DMS114 treated with DMSO at 0.1 percent for 48 hours (cell line): ENCODE data around the gene INTS3.

ENCODE experiments used
- DNase-seq: peaks from one replicate; lab custom pipeline; 2025; ENCODE audit not compliant: unreplicated experiment; lab: John Stamatoyannopoulos, UW

The INTS3 gene, protein sequence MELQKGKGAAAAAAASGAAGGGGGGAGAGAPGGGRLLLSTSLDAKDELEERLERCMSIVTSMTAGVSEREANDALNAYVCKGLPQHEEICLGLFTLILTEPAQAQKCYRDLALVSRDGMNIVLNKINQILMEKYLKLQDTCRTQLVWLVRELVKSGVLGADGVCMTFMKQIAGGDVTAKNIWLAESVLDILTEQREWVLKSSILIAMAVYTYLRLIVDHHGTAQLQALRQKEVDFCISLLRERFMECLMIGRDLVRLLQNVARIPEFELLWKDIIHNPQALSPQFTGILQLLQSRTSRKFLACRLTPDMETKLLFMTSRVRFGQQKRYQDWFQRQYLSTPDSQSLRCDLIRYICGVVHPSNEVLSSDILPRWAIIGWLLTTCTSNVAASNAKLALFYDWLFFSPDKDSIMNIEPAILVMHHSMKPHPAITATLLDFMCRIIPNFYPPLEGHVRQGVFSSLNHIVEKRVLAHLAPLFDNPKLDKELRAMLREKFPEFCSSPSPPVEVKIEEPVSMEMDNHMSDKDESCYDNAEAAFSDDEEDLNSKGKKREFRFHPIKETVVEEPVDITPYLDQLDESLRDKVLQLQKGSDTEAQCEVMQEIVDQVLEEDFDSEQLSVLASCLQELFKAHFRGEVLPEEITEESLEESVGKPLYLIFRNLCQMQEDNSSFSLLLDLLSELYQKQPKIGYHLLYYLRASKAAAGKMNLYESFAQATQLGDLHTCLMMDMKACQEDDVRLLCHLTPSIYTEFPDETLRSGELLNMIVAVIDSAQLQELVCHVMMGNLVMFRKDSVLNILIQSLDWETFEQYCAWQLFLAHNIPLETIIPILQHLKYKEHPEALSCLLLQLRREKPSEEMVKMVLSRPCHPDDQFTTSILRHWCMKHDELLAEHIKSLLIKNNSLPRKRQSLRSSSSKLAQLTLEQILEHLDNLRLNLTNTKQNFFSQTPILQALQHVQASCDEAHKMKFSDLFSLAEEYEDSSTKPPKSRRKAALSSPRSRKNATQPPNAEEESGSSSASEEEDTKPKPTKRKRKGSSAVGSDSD

GRCh38 chr1:153727463-153728304 lies at the start of gene INTS3:
Gene INTS3 (plus strand): TSS chr1:153728050. CDS start chr1:153728635, 585 bp downstream.
- DNase-seq = peak; percentile 100

- peak; percentile 77 for DNase-seq
These were observed 49.1 kb upstream of the INTS3 start, which contains the start of gene NPR1 for GRCh38 chr1:153678519-153679336. Gene NPR1 (plus strand): TSS chr1:153678688. CDS start chr1:153679109, 421 bp downstream.

- DNase-seq = no peak
These were observed 48.3 kb upstream of the INTS3 start for GRCh38 chr1:153679337-153680119.

- no peak for DNase-seq
These were observed 47.8 kb upstream of the INTS3 start for GRCh38 chr1:153680120-153680403.

GRCh38 chr1:153682730-153683129 lies 45.1 kb upstream of the INTS3 start:
- no peak for DNase-seq

- DNase-seq = no peak
These were observed 44.0 kb upstream of the INTS3 start for GRCh38 chr1:153683854-153684253.

DNA sequence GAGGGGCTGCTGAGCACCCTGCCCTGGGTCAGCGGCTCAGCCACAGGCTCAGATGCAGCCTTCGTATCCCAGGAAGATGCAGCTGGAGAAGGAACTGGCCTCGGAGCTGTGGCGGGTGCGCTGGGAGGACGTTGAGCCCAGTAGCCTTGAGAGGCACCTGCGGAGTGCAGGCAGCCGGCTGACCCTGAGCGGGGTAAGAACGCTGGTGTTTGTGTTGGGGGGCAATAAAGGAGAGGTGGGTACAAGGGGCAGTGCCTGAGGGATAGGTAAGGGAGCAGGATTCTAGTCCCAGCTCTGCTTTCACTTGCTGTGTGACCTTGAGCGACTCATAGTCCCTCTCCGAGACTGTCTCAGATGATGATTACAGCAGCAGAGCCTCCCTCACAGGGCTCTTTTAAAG lies 43.0 kb upstream of the INTS3 start:
- no peak for DNase-seq

DNA sequence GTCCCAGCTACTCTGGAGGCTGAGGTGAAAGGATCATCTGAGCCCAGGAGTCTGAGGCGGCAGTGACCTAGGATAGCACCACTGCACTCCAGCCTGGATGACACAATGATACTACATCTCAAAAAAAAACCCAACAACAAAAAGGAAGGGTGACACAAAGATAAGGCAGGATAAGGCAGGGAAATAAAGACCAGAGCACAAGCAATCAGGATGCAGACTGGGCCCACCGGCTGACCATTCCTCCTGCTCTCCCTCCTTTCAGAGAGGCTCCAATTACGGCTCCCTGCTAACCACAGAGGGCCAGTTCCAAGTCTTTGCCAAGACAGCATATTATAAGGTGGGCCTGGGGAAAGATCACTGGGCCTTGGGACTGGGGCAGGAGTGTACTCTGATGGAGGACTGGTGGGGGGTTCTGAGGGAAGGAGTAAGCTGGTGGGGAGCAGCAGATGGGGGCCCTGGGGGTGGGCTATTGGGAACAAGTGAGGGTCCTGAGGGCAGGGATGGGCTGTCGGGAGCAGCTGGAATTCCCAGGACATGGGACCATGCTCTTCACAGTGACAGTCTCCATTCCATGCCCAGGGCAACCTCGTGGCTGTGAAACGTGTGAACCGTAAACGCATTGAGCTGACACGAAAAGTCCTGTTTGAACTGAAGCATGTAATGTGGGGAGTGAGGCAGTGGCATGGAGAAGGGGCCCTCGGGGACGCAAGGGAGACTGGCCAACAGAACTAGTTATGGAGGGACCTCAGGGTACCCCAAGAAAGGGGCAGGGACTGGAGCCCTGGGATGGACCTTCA lies 42.1 kb upstream of the INTS3 start:
- DNase-seq = no peak

GRCh38 chr1:153687346-153688125 lies 40.3 kb upstream of the INTS3 start:
- DNase-seq = no peak

- DNase-seq = no peak
These were observed 39.6 kb upstream of the INTS3 start for GRCh38 chr1:153688276-153688675.

DNA sequence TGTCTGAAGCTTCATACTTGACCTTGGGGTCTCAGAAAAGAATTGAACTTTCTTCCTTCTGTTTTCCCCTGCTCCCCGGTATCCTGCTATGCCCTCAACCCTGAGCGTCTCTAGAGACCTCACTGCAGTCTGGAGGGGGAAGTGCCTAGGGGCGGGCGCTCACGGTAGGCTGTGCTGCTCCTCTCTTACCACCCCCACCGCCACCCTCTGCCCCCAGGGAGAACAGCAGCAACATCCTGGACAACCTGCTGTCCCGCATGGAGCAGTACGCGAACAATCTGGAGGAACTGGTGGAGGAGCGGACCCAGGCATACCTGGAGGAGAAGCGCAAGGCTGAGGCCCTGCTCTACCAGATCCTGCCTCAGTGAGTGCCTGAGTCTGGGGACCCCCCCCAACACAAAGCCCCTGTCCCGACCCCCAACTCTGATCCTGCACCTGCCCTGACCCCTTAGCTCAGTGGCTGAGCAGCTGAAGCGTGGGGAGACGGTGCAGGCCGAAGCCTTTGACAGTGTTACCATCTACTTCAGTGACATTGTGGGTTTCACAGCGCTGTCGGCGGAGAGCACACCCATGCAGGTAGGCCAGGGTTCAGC lies 39.0 kb upstream of the INTS3 start:
- no peak for DNase-seq

DNA sequence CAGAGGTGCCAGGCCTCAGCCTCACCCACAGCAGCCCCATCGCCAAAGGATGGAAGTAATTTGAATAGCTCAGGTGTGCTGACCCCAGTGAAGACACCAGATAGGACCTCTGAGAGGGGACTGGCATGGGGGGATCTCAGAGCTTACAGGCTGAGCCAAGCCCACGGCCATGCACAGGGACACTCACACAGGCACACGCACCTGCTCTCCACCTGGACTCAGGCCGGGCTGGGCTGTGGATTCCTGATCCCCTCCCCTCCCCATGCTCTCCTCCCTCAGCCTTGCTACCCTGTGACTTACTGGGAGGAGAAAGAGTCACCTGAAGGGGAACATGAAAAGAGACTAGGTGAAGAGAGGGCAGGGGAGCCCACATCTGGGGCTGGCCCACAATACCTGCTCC lies 34.4 kb upstream of the INTS3 start:
- no peak for DNase-seq

GRCh38 chr1:153696741-153697140 lies 31.1 kb upstream of the INTS3 start:
- DNase-seq = no peak

- no peak for DNase-seq
These were observed 30.4 kb upstream of the INTS3 start for GRCh38 chr1:153697191-153698019.

- no peak for DNase-seq
These were observed 29.6 kb upstream of the INTS3 start for GRCh38 chr1:153698020-153698922.
